BJ (cell line): ENCODE results near the gene CLEC4G. TPM values are rescaled to one million over a fixed set of nuclear protein-coding genes. Genes with fewer than 3 reads are reported as not detected.

Source experiments
- CTCF ChIA-PET: fragments of 350-600 bp; formaldehyde crosslinking; extraction: SDS; loops from one replicate; lab custom pipeline; 2021; ENCODE audit warnings: antibody characterized with exemption, inconsistent platforms; lab: Yijun Ruan, JAX
- POLR2A ChIA-PET: fragments of 300-600 bp; sonication (Branson Sonifier 250); formaldehyde crosslinking; extraction: SDS; loops from one replicate; lab custom pipeline; 2021; ENCODE audit warnings: antibody characterized with exemption; lab: Charles Lee
- DNase-seq: peaks from one replicate; pipeline ENCODE4 v3.0.0-alpha.2; 2011; ENCODE audit warnings: low read depth
- H3K27me3 ChIP-seq: 2 replicates; pipeline ENCODE4 v1.6.0; 2011; ENCODE audit warnings: low read length; ENCODE audit not compliant: control insufficient read depth, insufficient read depth
- H3K36me3 ChIP-seq: 2 replicates; pipeline ENCODE4 v1.5.1; 2011; ENCODE audit warnings: low read length; ENCODE audit not compliant: control insufficient read depth, insufficient read depth
- H3K4me3 ChIP-seq: 2 replicates; pipeline ENCODE4 v1.5.1; 2011; ENCODE audit warnings: low read depth, mild to moderate bottlenecking, control low read depth, low read length
- polyA plus RNA-seq: library from polyadenylated mRNA; depleted of rRNA; stranded (reverse); fragments of >200 nt; gene quantifications from 2 replicates; pipeline ENCODE4 v1.2.3, GENCODE V29; 2011
- TF ChIP-seq, protein P1 (sequence below): IDR thresholded peaks from 2 replicates; pipeline ENCODE4 v1.5.1; 2011; ENCODE audit warnings: low read depth, mild to moderate bottlenecking, control low read depth, inconsistent platforms, low read length, moderate library complexity; ENCODE audit not compliant: insufficient read depth

Gene CLEC4G
- polyA plus RNA-seq, 1 experiment: not detected

DNA sequence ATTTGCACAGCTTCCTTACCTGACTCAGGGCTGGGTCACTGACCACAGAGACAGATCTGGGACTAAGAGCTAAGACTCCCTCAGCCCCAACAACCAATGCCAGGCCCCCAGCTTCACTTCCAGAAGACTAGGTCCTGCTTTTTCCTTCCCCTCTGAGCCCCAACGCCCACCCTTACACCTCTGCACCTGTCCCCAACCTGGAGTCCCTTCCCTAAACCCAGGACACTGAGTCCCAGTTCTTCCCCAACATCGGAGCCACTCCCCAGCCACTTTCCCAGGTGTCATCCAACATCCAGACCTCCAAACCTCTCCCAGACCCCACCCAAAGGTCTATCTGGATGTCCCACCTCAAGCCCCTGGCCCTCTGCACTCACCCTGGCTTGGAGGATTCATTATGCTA is 32.9 kb downstream of the CLEC4G start:
- no peaks in the 10 kb centered on the region for H3K36me3 ChIP-seq
- TF ChIP-seq, protein P1, sequence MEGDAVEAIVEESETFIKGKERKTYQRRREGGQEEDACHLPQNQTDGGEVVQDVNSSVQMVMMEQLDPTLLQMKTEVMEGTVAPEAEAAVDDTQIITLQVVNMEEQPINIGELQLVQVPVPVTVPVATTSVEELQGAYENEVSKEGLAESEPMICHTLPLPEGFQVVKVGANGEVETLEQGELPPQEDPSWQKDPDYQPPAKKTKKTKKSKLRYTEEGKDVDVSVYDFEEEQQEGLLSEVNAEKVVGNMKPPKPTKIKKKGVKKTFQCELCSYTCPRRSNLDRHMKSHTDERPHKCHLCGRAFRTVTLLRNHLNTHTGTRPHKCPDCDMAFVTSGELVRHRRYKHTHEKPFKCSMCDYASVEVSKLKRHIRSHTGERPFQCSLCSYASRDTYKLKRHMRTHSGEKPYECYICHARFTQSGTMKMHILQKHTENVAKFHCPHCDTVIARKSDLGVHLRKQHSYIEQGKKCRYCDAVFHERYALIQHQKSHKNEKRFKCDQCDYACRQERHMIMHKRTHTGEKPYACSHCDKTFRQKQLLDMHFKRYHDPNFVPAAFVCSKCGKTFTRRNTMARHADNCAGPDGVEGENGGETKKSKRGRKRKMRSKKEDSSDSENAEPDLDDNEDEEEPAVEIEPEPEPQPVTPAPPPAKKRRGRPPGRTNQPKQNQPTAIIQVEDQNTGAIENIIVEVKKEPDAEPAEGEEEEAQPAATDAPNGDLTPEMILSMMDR: no peak
- ChIA-PET POLR2A (no interaction called here), CTCF (interaction anchor here (4.1 kb wide), 1 partner anchor 18 kb away, joined by 20 read pairs; the partner anchor contains the start of gene TRAPPC5)
- no peak for DNase-seq
- H3K27me3 ChIP-seq: no peaks in the 10 kb centered on the region; the same call in 1 of the 2 replicates
- no peak overlapping the region for H3K4me3 ChIP-seq

DNA sequence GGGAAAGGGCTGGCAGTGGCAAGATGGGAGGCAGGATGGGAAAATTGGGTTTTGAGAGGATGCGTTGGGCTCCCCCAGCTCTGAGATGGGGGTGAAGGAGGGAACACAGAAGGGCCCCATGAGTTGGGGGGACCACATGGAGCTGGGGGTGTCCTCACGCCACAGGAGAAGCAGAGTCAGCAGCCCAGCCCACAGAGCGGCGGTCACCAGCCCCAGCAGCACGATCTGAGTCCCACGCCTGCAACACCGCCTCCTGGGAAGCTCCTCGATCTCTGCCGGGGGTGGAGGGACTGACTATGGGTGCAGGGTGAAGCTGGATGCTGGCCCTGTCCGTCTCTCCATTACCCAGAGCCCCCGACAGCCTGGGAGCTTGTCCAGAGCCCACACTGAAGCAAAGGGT is 33.3 kb downstream of the CLEC4G start:
- DNase-seq: no peak
- H3K36me3 ChIP-seq: no peaks in the 10 kb centered on the region
- no peaks in the 10 kb centered on the region; the same call in 1 of the 2 replicates for H3K27me3 ChIP-seq
- ChIA-PET POLR2A (interaction anchor here (0.5 kb wide), 1 partner anchor 47 kb away, joined by 3 read pairs; no protein-coding TSS in a partner anchor), CTCF (interaction anchor here (4.1 kb wide), 1 partner anchor 17 kb away, joined by 20 read pairs; the partner anchor contains the start of gene TRAPPC5)
- TF ChIP-seq, protein P1: no peak
- no peak overlapping the region for H3K4me3 ChIP-seq

DNA sequence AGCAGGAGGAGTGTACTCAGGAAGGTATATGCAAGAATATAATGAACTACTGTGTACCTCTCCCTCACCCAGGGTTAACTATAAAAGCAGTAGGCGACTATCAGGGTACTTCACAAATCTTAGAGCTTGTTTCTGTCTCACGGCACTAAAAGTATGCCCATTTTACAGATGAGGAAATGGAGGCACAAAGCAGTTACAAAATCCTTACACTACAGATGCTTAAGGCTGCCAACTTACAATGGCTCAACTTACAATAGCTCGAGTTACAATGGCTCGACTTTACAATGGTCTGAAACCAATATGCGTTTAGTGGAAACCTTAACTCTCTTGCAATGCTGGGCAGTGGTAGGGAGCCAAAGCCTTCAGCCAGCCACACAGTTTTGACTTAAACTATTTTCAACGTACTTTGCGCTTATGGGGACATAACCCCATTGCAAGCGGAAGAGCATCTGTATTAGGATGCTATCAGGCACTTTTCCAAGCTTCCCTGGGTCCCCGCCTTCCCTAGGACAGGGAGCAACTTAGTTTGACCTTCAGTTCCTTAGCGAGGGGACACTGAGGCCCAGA is 34.1 kb downstream of the CLEC4G start:
- no peaks in the 10 kb centered on the region for H3K36me3 ChIP-seq
- no peaks in the 10 kb centered on the region; the same call in 1 of the 2 replicates for H3K27me3 ChIP-seq
- no peak for DNase-seq
- TF ChIP-seq, protein P1: no peak
- no peak overlapping the region for H3K4me3 ChIP-seq
- ChIA-PET CTCF (interaction anchor here (4.1 kb wide), 1 partner anchor 16 kb away, joined by 20 read pairs; the partner anchor contains the start of gene TRAPPC5), POLR2A (no interaction called here)

DNA sequence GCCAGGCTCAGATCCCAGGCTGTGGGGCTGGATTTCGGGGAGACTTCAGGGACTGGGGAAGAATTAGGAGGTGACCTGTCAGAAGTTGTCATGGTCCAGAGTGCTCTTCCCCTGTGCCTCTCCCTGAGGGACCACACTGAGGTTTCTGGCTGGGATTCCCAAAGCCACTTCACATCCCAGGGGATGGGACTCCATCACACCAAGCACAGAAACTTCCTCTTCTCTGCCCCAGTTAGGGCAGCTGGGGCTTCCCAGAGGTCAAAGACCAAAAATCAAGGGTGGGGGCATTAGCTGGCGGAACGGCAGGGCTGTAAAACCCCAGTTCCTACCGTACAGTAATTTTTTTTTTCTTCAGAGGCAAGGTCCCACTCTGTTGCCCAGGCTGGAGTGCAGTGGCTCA is 37.4 kb downstream of the CLEC4G start:
- CTCF ChIA-PET: no interaction called here
- no peak for DNase-seq
- H3K36me3 ChIP-seq: no peaks in the 10 kb centered on the region
- no peak overlapping the region for H3K4me3 ChIP-seq
- POLR2A ChIA-PET: no interaction called here
- H3K27me3 ChIP-seq: no peaks in the 10 kb centered on the region; the same call in 1 of the 2 replicates
- TF ChIP-seq, protein P1: no peak

DNA sequence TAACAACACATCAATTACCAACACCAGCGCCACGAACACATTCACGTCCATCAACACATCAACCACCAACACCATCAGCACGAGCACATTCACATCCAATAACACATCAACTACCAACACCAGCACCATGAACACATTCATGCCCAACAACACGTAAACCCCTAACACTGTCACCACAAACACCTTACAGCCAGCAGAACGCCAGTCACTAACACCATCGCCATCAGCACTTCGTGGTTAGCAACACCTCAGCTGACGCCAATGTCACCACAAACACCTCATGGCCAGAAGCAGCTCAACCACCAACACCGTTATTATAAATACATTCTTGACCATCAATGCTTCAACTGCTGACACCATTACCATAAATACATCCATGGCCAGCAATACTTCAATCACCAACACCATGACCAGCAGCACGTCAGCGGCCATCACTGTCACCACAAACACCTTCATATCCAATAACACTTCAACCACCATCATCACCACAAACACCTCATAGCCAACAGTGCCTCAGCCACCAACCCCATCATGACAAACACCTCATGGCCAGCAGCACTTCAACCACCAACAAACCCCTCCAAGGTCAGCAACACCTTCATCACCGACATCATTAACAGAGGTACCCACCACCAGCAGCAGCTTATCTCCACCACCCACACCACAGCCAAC is 39.4 kb downstream of the CLEC4G start:
- no peaks in the 10 kb centered on the region; the same call in 1 of the 2 replicates for H3K27me3 ChIP-seq
- DNase-seq: no peak
- POLR2A ChIA-PET: no interaction called here
- CTCF ChIA-PET: interaction anchor here (1.1 kb wide), 1 partner anchor 10 kb away, joined by 3 read pairs; no protein-coding TSS in a partner anchor
- TF ChIP-seq, protein P1: no peak
- H3K36me3 ChIP-seq: no peaks in the 10 kb centered on the region
- no peak overlapping the region for H3K4me3 ChIP-seq
